Measurements from ENCODE around the gene MSL1. TPM values are rescaled to one million over a fixed set of nuclear protein-coding genes. Genes with fewer than 3 reads are reported as not detected.

MSL1 gene
- total and polyA plus RNA-seq, 2 donors = 70.9 to 81.3 TPM

DNA sequence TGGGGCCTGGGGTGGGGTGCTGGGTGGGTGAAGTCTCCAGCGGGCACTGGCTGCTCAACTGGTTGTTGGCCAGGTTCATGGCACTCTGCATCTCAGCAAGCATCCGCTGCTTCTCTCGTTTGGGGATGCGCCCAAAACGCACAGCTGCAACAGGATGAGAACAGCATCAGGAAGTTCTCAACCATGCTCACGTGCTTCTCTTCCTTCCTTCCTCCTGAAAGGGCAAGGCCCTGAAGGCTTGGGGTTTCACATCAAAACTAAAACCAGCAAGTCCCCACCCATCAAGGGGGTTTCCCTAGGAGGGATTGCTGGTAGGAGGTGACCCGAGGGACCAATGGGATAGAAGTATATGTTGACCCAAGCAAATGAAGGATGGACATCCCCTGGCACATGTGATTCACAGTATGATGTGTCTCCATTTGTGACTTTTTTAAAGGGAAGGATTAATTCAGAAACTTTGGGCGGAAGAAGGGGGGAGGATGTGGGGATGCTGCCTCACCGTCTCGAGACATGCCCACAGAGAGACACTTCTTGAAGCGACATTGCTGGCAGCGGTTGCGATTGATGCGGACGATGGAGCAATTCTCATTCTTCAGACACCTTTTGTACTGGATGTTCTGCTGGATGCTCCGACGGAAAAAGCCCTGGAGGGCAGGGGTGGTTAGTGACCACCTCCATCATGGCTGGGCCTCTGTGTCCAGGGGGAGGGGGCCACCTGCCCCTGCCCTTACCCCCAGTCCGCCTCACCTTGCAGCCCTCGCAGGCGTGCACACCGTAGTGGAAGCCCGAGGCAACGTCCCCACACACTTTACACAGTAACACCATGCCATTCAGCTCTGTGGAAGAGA lies 25.6 kb upstream of the MSL1 start:
- Histone ChIP-seq H3K4me1 (ENCODE audit: insufficient read depth) (no peaks in the 10 kb centered on the region), H3K36me3 (ENCODE audit: insufficient read depth) (no peaks in the 10 kb centered on the region), H3K27ac (ENCODE audit: low read depth) (peak overlapping the region; percentile 26), H3K4me3 (ENCODE audit: low read depth, low read length) (no peak overlapping the region)
- DNase-seq (ENCODE audit: extremely low spot score) = no peak
- 56% methylated on average over 23 of the region's 23 CpGs for WGBS

DNA sequence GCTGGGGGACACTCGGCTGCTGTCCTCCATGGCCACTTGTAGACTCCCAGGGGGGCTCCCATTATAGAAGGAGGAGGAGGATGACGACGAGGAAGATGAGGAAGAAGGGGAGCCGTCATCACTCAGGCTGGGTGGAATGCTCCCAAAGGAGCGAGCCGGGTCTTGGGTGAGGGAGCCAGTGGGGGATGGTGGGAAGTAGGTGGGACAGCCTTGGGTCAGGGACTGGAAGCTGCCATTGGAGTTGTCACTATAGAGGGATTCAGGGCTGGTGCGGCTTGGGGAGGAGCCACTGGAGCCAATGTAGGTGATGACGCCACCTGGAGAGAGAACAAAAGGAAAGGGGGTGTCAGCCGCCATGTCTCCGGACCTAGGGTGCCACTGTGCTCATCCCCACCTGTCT lies 24.7 kb upstream of the MSL1 start:
- Histone ChIP-seq H3K4me1 (ENCODE audit: insufficient read depth) (no peaks in the 10 kb centered on the region), H3K4me3 (ENCODE audit: low read depth, low read length) (no peak overlapping the region), H3K27ac (ENCODE audit: low read depth) (peak overlapping the region; percentile 11), H3K36me3 (ENCODE audit: insufficient read depth) (no peaks in the 10 kb centered on the region)
- no peak for DNase-seq (ENCODE audit: extremely low spot score)
- WGBS = 71% methylated on average over 10 of the region's 10 CpGs

DNA sequence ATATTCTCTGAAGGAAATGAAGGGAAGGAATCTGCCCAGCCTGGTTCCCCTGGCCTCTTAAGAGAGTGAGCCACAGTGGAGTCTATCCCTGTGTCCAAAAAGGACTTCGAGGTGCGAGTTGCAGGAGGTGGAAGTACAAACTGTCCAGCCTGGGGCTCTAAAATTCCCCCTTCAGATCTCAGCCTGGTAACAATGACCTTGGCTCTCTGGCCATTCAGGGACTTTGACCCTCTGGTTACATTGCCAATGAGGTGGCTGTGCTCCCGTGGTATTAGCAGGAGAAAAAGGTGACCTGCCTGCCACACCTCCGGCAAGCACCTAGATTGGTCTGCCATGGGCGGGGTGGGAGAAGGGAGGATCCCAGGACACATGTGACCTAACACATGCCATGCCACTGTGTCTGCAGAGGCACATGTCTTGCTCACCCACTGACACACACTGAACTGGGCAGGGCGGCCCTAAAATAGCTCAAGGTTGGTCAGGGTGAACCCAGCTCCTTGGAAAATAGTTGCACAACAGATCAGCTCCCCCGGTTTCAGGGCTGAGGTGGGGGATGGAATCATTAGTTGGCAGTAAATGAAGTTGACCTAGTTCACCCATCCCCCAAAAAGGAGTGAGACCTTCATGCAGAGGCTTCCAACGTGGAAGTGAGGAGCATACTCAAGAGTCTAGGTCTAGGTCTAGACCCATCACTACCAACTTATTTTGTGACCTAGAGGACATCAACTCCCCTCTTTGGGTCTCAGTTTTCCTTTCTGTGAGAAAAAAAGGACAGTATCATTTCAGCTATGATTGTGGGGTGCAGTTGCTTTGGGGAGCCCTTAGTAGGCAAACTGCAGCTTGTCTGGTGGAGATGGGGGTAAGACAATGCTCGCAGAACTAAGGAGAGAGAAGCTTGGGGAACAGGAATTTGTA lies 23.6 kb upstream of the MSL1 start:
- WGBS = 34% methylated on average over 9 of the region's 9 CpGs
- no peak for DNase-seq (ENCODE audit: extremely low spot score)

DNA sequence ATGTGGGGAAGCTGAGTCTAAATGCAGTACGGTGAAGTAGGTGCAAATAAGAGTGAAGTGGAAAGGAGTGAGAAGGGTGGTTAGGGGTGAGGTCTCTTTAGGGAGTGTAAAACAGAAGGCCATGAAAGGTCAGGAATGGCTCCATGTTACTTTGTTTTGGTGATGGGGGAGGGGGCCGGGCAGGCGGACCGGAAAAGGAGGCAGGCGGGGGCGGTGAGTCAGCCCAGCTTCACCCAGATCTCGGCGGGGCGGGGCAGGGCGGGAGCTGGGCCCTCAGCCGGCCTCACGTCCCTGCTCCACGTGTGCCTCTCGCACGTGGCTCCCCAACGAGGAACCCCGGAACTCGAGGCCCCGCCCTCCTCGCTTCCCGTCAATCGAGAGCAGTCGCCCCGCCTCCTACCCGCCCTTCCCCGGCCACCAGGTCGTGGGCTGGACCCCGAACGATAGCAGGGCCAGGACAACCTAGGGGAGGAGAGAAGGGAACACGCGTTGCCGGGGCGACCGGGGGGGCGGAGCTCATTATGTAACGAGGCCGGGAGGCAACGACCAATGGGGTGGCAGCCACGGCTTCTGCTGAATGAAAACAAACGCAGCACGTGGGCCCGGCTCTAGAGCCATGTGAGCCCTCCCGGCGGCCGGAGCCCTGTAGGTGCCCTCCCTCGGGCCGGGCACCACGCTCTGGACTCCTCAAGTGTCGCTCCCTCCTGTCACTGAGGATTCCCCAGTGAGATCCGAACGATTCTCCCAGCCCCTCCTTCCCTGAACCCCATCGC lies 22.7 kb upstream of the MSL1 start:
- under 1% methylated on average over 52 of the region's 52 CpGs for WGBS
- H3K4me1 ChIP-seq (ENCODE audit: insufficient read depth) = peaks cover 2% of the 10 kb centered on the region
- H3K4me3 ChIP-seq (ENCODE audit: low read depth, low read length) = peak overlapping the region; percentile 83
- no peaks in the 10 kb centered on the region for H3K36me3 ChIP-seq (ENCODE audit: insufficient read depth)
- DNase-seq (ENCODE audit: extremely low spot score) = no peak
- H3K27ac ChIP-seq (ENCODE audit: low read depth) = peak overlapping the region; percentile 92

More for the DNA sequence above, 23.6 kb upstream of the MSL1 start:
- no peaks in the 10 kb centered on the region for H3K4me1 ChIP-seq (ENCODE audit: insufficient read depth)
- no peaks in the 10 kb centered on the region for H3K36me3 ChIP-seq (ENCODE audit: insufficient read depth)
- H3K4me3 ChIP-seq (ENCODE audit: low read depth, low read length) = peak overlapping the region; percentile 32
- H3K27ac ChIP-seq (ENCODE audit: low read depth) = peak overlapping the region; percentile 80

DNA sequence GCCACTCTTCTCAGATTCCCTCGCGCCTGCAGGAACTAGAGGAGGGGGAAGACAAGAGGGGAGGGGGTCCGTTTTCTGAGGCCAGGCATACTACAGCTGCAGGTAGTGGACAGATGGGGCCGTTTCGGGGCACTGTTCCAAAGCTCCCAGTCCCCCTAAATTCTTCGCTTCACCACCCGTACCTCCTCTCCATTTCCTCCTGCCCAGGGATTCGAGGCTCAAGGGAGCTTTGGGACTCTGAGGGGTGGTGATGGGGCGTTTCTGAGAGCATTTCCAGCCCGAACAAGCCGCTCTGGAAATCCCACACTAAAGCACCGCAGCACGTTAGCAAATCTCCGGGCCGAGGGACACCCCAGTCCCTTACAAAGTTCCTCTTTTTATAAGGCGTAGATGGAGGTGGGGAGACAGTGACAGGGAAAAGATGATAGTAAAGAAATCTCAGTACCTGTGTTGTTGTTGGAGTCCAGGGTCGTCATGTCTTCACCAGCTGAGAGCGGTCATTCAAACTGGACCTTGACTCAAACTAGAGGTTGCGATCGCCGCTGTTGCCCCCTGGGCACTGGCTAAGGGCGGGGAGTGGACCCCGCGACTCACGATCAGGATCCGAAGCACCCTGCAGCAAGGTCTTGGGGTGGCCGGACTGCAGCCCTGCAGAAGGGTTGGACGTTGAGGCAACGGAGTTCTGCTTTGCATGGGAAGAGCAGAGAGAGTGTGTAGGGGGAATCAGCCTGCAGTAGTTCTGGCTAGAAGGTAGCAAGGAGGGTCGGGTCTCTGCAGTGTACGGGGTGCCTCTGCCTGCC lies 22.0 kb upstream of the MSL1 start:
- Histone ChIP-seq H3K36me3 (ENCODE audit: insufficient read depth) (no peaks in the 10 kb centered on the region), H3K4me1 (ENCODE audit: insufficient read depth) (peaks cover 2% of the 10 kb centered on the region), H3K4me3 (ENCODE audit: low read depth, low read length) (peak overlapping the region; percentile 83), H3K27ac (ENCODE audit: low read depth) (peak overlapping the region; percentile 92)
- no peak for DNase-seq (ENCODE audit: extremely low spot score)
- 3% methylated on average over 31 of the region's 31 CpGs for WGBS

DNA sequence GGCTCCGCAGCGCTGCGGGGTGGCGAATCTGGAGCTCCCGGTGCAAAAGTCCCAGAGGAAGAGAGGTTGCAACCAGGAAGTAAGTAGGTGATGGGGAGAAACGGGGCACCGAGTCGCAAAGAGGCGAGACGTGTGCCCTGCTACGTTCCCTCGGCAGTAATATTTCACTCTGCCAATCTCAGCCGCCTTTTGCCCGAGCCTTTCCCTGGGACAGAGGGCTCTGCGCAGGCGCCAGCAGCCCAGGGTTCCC lies 21.4 kb upstream of the MSL1 start, which contains the start of gene NR1D1:
Gene NR1D1, minus strand, starts transcription at position 171 of the 250 bp plus-strand sequence. CDS start 495 bp downstream, outside the sequence.
- peaks cover 2% of the 10 kb centered on the region for H3K4me1 ChIP-seq (ENCODE audit: insufficient read depth)
- no peak for DNase-seq (ENCODE audit: extremely low spot score)
- WGBS = under 1% methylated on average over 16 of the region's 16 CpGs
- H3K4me3 ChIP-seq (ENCODE audit: low read depth, low read length) = peak within 1 kb of the TSS; percentile 83
- H3K36me3 ChIP-seq (ENCODE audit: insufficient read depth) = no peaks in the 10 kb centered on the region
- H3K27ac ChIP-seq (ENCODE audit: low read depth) = peak within 1 kb of the TSS; percentile 92

DNA sequence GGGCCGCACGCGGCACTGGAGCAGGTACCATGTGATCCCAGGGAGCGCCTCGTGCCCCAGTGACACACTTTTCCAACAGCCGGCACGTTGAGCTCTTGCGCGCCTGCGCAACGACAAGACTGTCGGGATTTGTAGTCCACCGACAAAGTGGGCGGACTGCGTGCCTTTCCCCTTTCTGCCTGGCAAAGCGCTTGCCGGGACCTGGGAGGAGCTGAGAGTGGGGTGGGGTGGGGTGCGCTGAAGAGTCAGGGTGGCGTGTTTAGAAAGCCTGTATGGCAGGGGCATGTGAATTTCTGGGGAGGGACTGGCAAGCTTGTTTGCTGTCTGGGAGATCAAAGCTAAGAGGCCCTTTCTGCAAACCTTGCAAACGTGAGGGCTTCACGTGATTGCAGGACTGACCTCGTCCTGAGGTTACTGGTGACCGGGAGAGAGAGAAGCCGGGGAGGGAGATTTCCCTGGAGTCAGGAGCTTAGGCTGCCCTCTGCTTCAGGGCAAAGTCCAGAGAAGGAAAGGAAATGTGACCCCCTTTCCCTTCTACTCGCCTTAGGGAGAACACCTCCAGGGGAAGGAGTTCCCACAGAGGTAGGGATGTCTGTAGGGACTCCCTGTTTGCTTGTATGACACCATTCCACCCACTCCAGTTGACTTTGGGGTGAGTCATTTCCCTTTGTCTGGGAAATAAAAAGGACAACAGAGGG lies 21.0 kb upstream of the MSL1 start:
- H3K4me3 ChIP-seq (ENCODE audit: low read depth, low read length) = peak overlapping the region; percentile 83
- WGBS = 2% methylated on average over 25 of the region's 25 CpGs
- peak; percentile 88 for DNase-seq (ENCODE audit: extremely low spot score)
- peaks cover 2% of the 10 kb centered on the region for H3K4me1 ChIP-seq (ENCODE audit: insufficient read depth)
- H3K27ac ChIP-seq (ENCODE audit: low read depth) = peak overlapping the region; percentile 92
- no peaks in the 10 kb centered on the region for H3K36me3 ChIP-seq (ENCODE audit: insufficient read depth)

DNA sequence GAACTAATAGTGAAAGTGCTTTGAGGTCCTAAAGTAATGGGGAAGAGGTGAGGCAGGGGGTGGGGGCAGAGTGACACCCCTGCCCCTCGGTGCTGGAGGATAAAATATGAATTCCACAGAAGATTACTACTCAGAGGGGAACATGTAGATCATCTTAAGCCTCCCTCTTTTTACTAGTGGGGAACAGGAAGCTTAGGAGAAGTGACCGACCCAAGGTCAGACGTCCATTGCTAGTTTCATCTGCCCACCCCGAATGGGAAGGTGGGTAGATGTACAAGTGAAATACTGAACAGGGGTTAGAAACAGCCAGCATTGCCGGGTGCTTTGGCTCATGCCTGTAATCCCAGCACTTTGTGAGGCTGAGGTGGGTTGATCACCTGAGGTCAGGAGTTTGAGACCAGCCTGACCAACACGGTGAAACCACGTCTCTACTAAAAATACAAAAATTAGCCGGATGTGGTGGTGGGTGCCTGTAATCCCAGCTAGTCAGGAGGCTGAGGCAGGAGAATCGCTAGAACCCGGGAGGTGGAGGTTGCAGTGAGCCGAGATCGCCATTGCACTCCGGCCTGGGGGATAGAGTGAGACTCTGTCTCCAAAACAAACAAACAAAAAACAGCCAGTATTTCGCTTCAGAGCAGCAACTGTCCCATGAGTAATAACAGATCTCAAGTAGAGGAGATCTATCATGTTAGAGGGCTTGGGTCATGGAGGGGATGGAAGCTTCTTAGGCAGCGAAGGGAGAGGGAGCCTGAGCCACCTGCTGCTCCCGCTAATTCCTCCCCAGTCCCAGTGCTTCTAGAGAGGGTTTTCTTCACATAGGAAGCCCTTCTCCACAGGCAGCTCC lies 20.2 kb upstream of the MSL1 start:
- H3K36me3 ChIP-seq (ENCODE audit: insufficient read depth) = no peaks in the 10 kb centered on the region
- DNase-seq (ENCODE audit: extremely low spot score) = no peak
- 74% methylated on average over 16 of the region's 16 CpGs for WGBS
- H3K4me3 ChIP-seq (ENCODE audit: low read depth, low read length) = no peak overlapping the region
- H3K4me1 ChIP-seq (ENCODE audit: insufficient read depth) = peaks cover 2% of the 10 kb centered on the region
- peak overlapping the region; percentile 83 for H3K27ac ChIP-seq (ENCODE audit: low read depth)

DNA sequence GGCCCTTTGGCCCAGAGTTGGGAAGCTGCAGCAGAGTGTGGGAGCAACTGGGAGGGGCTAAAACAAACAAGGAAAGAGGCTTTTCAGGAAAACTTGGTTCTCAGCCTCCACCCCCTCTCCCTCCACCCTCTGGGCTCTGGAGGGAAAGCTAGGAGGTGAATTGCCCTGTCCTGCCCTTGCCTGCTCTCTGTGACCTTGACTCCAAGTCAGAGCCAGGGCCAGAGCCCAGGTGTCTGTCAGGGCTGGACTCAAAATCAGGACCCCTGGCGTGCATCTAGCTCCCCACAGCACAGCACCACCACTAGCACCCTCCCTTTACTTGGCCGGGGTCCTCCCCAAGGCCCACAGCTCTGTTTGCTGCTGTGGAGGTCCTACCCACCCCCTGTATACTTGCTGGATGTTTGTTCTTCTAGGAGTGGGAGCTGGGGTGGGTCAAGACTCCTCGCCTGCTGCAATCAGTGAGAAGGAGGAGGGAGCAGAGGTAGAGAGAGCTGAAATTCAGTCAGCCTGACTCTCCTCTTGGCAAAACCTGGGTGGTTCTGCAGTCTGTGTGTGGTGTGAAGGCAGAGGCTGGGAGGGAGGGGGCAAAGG lies 18.6 kb upstream of the MSL1 start:
- 42% methylated on average over 3 of the region's 3 CpGs for WGBS
- DNase-seq (ENCODE audit: extremely low spot score) = no peak
- no peak overlapping the region for H3K4me3 ChIP-seq (ENCODE audit: low read depth, low read length)
- no peaks in the 10 kb centered on the region for H3K36me3 ChIP-seq (ENCODE audit: insufficient read depth)
- peaks cover 2% of the 10 kb centered on the region for H3K4me1 ChIP-seq (ENCODE audit: insufficient read depth)
- H3K27ac ChIP-seq (ENCODE audit: low read depth) = peak overlapping the region; percentile 65

DNA sequence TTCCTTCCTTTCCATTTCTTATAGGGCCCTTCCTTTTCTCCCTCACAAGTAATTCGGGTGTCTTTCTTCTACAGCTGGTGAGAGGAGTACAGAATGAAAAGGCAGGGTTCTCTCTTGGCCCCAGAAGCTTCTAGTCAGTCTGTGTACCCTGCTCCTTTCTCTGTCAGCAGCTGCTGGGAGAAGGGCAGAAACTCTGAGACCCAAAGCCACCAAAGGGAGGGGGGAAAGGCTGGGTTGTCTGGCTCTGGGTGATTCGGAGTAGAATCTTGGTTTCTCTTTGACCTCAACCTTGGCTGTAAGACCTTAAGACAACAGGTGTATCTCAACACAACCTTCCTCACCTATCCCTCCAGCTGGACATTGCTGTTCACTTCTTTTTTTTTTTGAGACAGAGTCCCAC lies 18.1 kb upstream of the MSL1 start:
- H3K4me1 ChIP-seq (ENCODE audit: insufficient read depth) = peaks cover 2% of the 10 kb centered on the region
- H3K36me3 ChIP-seq (ENCODE audit: insufficient read depth) = no peaks in the 10 kb centered on the region
- peak overlapping the region; percentile 25 for H3K27ac ChIP-seq (ENCODE audit: low read depth)
- 31% methylated on average over 2 of the region's 2 CpGs for WGBS
- no peak for DNase-seq (ENCODE audit: extremely low spot score)
- no peak overlapping the region for H3K4me3 ChIP-seq (ENCODE audit: low read depth, low read length)

DNA sequence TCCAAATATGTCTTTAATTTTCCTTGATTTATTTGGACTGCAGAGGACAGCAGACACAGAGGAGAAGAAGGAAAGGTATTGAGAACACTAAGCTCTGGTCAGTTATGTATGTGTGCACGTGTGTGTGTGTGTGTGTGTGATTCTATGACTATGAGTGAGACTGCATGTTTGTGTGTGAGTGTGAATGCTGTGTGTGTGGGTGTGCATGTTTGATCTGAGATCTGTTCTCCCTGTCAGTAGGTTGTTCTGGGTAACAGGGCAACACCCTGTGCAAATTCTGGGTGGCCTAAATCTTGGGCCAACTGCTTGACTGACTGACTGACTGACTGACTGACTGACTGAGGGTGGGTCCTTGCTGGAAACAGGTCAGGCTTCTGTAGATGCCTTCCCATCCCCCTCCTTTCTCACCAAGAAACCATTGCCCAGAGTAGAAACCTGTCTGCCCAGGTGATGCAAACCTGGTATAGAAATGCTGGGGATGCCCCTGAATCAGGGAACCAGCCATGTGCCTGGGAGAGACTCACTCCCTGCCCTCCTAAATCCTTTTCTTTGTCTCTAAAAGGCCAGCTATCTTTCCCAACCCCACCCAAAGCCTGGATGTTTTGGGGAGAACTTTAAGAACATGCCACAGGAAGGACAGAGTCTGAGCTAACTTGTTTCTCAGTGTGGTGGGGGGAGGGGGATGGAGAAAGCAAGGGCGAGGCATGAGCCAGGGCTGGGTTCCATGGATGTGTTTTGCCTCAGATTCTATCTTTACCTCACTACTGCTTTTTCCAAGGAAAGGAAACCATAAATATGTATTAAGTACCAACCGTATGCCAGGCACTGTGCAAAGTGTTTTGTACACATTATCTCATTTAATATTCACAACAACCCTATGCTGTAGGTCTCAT lies 16.9 kb upstream of the MSL1 start:
- no peak for DNase-seq (ENCODE audit: extremely low spot score)
- H3K36me3 ChIP-seq (ENCODE audit: insufficient read depth) = no peaks in the 10 kb centered on the region
- H3K27ac ChIP-seq (ENCODE audit: low read depth) = peak overlapping the region; percentile 85
- 27% methylated on average over 3 of the region's 3 CpGs for WGBS
- H3K4me1 ChIP-seq (ENCODE audit: insufficient read depth) = peaks cover 2% of the 10 kb centered on the region
- no peak overlapping the region for H3K4me3 ChIP-seq (ENCODE audit: low read depth, low read length)
